Activated CD8-positive, alpha-beta memory T cell treated with anti-CD3 and anti-CD28 coated beads, Interleukin-2, amount 50 U/mL, for 1 hour (primary cell): ENCODE measurements around the gene SMCO2.

Experiments
- DNase-seq: peaks from one replicate; pipeline ENCODE4 v3.0.0-alpha.2; 2020; ENCODE audit errors: extremely low read depth

The SMCO2 gene

GRCh38 chr12:27453421-27453820, 6.9 kb downstream of the SMCO2 start:
- DNase-seq: no peak

- DNase-seq: no peak
These were observed 9.1 kb downstream of the SMCO2 start for GRCh38 chr12:27455589-27455988.

DNA sequence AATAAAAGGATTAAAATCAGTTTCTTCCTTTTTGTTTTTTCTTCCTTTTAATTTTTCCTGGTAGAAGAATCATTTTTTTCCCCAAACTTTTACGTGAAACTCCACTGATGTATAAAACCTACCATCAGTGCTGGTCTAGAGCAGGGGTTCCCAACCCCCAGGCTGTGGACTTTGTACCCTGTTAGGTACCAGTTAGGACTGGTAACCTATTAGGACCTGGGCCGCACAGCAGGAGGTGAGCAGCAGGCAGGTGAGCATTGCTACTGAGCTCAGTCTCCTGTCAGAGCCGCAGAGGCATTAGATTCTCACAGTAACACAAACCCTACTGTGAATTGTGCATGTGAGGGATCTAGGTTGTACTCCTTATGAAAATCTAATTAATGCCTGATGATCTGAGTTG, 10.1 kb downstream of the SMCO2 start:
- DNase-seq: no peak

GRCh38 chr12:27460471-27460978, 14.0 kb downstream of the SMCO2 start:
- no peak for DNase-seq

GRCh38 chr12:27462151-27462694, 15.7 kb downstream of the SMCO2 start:
- no peak for DNase-seq

GRCh38 chr12:27462851-27463250, 16.3 kb downstream of the SMCO2 start:
- DNase-seq: no peak

DNA sequence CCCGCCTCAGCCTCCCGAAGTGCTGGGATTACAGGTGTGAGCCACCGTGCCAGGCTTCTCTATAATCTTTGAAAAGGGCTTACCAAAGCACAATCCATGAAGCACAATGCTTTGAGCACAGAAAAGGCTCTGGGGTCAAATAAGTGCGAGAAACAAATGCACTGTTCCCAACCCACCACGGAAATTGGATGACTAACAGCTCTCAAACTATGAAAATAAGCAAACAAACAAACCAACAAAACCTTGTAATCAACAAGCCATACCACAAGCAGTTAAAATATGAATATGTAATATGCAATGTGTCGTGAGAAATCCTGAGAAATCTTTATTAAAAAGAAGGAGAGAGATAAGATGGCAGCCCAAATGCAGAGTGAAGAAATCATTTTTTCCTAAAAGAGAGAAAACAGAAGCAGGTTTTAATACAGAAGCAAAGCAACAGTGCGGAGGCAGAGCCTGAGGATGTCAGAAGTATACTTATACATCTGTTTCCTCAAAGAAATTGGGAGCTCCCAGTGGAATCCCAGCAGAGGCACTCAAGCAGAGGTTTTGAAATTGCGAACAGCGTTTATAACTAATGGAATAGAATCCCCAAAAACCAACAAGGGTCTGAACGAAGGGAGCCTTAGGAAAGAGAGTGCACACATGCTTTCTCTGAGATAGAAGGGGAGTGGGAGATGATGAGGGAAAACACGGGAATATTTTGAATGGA, 17.1 kb downstream of the SMCO2 start:
- DNase-seq: no peak

DNA sequence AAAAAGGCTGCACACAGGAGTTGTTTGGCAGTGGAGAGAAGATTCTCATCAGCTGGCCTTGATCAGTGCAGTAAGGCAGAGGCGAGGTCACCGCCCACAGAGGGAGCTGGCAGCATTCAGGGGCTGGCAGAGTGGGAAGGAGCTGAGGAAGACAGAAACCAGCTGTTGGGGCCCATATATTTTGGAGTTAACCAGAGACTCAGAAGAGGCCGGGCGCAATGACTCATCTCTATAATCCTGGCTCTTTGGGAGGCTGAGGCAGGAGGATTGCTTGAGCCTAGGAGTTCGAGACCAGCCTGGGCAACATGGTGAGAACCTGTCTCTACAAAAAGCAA, 17.7 kb downstream of the SMCO2 start:
- DNase-seq: no peak

- no peak for DNase-seq
These were observed 21.1 kb downstream of the SMCO2 start for GRCh38 chr12:27467641-27468040.

GRCh38 chr12:27468241-27468640, 21.7 kb downstream of the SMCO2 start:
- DNase-seq: no peak

DNA sequence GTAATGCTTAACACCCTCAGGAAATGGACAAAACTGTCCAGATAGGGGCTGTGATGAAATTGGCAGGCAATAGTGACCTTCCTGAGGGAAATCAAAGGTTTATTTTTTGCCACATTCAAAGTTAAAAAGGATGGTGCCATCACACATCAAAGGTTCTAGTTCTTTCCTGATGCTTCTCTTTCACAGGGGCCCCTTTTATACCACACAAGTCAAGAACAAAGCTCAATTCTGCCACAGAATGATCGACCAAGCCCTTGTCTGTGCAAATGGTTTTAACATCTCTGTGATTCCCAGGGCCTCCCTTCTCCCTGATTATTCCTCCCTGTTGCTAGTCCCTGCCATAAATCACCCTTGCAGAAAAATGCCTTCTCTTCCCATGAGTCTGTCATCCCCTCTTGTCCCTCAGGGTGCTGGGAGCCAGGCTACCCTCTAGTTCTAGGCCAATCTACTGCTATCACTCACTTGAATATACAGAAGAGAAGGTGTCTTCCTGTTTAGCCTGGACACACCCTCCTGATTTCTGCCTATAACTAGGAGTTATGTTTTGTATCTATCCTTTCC, 22.7 kb downstream of the SMCO2 start:
- no peak for DNase-seq

- DNase-seq: no peak
These were observed 26.1 kb downstream of the SMCO2 start for GRCh38 chr12:27472604-27473003.

- DNase-seq: no peak
These were observed 27.8 kb downstream of the SMCO2 start for GRCh38 chr12:27474344-27474743.

DNA sequence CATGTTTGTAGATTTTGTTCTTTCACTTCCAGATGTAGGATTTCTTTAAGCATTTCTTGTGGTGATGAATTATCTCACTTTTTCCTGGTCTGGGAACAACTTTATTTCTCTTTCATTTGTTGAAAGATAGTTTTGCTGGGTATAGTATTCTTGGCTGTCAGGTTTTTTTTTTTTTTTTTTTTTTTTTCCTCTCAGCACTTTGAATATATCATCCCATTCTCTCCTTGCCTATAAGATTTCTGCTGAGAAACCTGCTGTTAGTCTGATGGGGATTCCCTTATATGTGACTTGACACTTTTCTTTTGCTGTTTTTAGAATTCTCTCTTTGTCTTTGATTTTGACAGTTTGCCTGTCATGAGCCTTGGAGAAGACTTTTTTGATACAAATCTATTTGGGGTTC, 30.5 kb downstream of the SMCO2 start:
- no peak for DNase-seq

GRCh38 chr12:27478949-27479348, 32.4 kb downstream of the SMCO2 start:
- no peak for DNase-seq

GRCh38 chr12:27480016-27480415, 33.5 kb downstream of the SMCO2 start:
- DNase-seq: no peak

DNA sequence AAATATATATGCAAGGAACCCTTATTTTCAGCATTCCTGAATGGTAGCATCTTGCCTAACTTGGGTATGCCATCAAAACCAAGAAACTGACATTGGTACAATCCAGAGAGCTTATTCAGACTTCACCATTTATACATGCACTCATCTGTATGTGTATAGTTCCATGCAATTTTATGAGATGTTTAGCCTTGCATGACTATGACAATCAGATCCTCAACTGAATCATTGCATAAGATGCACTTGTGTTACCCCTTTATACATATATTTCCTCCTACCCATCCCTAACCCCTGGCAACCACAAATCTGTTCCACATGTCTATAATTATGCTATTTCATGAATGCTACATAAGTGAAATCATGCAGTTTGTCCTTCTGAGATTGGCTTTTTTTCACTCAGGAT, 40.4 kb downstream of the SMCO2 start:
- DNase-seq: no peak

DNA sequence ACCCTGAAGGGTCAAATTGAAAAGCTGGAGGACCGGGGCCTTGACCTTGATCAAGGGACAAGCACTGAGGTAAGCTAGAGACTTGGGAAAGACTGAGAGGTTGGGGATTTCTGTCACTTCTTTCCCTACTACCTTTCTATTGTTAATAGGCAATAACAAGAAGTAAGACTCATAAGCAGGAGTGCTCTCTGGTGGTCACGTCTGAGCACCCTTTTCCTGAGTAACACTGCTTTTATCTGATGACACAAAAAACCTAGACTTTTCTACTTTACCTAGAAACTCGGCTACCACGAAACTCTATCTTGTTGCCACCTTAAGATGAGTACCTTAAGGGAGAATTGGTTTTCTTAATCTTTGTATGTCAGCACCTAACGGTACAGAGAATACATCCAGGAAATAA, 41.9 kb downstream of the SMCO2 start:
- DNase-seq: no peak

DNA sequence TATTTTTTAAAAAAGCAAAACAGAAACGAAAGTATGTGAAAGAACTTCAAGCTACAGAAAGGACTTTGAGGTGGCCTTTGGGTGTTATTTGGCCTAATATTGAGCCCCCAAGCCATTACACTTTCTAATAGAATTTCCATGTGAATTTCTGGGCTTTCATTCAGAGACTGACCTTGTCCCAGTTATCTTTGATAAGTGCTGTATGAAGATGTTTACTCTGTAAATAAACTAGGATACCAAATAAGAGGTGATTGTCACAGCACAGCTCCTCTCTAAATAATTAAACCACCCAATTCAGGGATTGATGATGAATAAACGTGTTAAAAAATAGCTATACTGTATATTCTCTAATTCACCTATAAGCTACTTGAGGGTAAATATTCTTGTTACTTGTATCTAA, 44.7 kb downstream of the SMCO2 start:
- DNase-seq: no peak

DNA sequence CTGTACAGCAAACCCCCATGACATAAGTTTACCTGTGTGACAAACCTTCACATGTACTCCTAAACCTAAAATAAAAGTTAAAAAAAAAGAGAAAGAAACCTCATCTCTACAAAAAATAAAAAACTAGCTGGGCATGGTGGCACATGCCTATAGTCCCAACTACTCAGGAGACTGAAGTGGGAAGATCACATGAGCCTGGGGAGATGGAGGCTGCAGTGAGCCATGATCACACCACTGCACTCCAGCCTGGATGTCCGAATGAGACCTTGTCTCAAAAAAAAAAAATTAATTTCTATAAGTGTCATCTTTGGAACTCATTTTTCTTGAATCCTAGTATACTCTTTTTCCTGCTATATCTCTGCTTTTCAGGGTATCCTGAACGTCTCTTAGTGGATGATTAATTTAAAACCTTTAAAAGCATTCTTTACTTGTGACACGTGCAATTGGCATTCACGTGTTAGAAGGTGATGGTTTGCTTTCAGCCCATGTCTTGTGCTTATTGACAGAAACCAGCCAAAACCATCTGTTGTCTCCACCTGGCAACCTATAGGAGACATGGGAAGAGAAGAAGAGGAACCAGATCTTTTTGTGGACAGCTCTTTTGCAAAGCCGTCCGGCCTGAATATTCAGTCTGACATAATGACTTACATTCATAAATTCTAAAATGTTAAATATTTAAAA, 46.9 kb downstream of the SMCO2 start:
- DNase-seq: no peak

- no peak for DNase-seq
These were observed 50.9 kb downstream of the SMCO2 start for GRCh38 chr12:27497446-27497845.

DNA sequence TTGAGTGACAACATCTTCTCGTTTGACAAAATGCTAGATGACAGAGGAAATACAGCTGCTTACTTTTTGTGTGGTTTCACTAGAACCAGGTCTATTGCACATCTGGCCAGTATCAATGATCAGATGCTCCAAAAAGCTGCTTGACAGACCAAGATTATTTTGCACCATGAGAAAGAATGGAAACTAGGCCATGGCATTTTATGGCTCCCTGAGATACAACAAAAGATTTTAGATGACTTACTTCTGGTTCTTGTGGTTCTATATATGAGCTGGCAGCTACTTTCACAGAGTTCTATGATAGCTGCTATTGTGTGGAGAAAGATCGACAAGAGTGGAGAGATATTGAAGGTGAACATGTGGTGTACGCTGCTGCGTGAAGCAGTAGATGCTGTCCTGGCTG, 51.6 kb downstream of the SMCO2 start:
- DNase-seq: no peak

GRCh38 chr12:27498761-27499160, 52.2 kb downstream of the SMCO2 start:
- no peak for DNase-seq
